ENCODE measurements around the gene COL25A1. TPM values are rescaled to one million over a fixed set of nuclear protein-coding genes. Genes with fewer than 3 reads are reported as not detected.
"Not testable (repeated sequence)": the region's sequence is repeated elsewhere in the genome, so short reads cannot be mapped to it uniquely, and the experiment has no call there.

The COL25A1 gene
- total RNA-seq, 1 donor: 6.9 TPM

GRCh38 chr4:109004418-109004817 is 298.0 kb downstream of the COL25A1 start:
- no peak overlapping the region for H3K4me3 ChIP-seq (ENCODE audit: low read depth, low read length)
- TF ChIP-seq CTCF (IDR thresholded peaks at IDR 0.05; ENCODE audit: insufficient read depth, low read depth, low read length): no peak
- DNase-seq (ENCODE audit: low read depth): no peak

GRCh38 chr4:109003964-109004363 is 298.5 kb downstream of the COL25A1 start:
- no peak for TF ChIP-seq CTCF (IDR thresholded peaks at IDR 0.05; ENCODE audit: insufficient read depth, low read depth, low read length)
- no peak overlapping the region for H3K4me3 ChIP-seq (ENCODE audit: low read depth, low read length)
- no peak for DNase-seq (ENCODE audit: low read depth)

- no peak overlapping the region for H3K4me3 ChIP-seq (ENCODE audit: low read depth, low read length)
- peak; percentile 78 for DNase-seq (ENCODE audit: low read depth)
- TF ChIP-seq CTCF (IDR thresholded peaks at IDR 0.05; ENCODE audit: insufficient read depth, low read depth, low read length): no peak
Observed at GRCh38 chr4:108991551-108992328, 310.7 kb downstream of the COL25A1 start.

GRCh38 chr4:108988464-108989195 is 313.8 kb downstream of the COL25A1 start:
- DNase-seq (ENCODE audit: low read depth): no peak
- no peak overlapping the region for H3K4me3 ChIP-seq (ENCODE audit: low read depth, low read length)
- TF ChIP-seq CTCF (IDR thresholded peaks at IDR 0.05; ENCODE audit: insufficient read depth, low read depth, low read length): no peak

GRCh38 chr4:108984495-108984894 is 318.0 kb downstream of the COL25A1 start:
- not testable (repeated sequence) for DNase-seq (ENCODE audit: low read depth); H3K4me3 ChIP-seq (ENCODE audit: low read depth, low read length)

- no peak overlapping the region for H3K4me3 ChIP-seq (ENCODE audit: low read depth, low read length)
- no peak for DNase-seq (ENCODE audit: low read depth)
- TF ChIP-seq CTCF (IDR thresholded peaks at IDR 0.05; ENCODE audit: insufficient read depth, low read depth, low read length): no peak
Observed at GRCh38 chr4:108982402-108983185, 319.9 kb downstream of the COL25A1 start.
